Endothelial cell of umbilical vein (primary cell): ENCODE measurements around the gene TACR1.
"Not testable (repeated sequence)": the region's sequence is repeated elsewhere in the genome, so short reads cannot be mapped to it uniquely, and the experiment has no call there.

Experiments
- JUN ChIP-seq: IDR thresholded peaks from 2 replicates; pipeline ENCODE4 v1.6.1; 2011; ENCODE audit warnings: borderline replicate concordance, low read depth; ENCODE audit not compliant: insufficient read length, insufficient read depth
- POLR2AphosphoS5 ChIP-seq: IDR thresholded peaks from 2 replicates; pipeline ENCODE4 v1.6.1; 2012; ENCODE audit warnings: low read depth, mild to moderate bottlenecking, control low read depth, low read length, moderate library complexity; ENCODE audit not compliant: insufficient read depth
- TF ChIP-seq, protein P1 (sequence below), 2 donors: IDR thresholded peaks; 1 replicate in 1 of 2; 2 replicates in 1 of 2; pipeline ENCODE4 v1.5.1; 2011; ENCODE audit warnings: low read length in 2 of 2, mild to moderate bottlenecking in 2 of 2, moderate library complexity in 2 of 2, control low read depth in 1 of 2, inconsistent platforms in 1 of 2, low read depth in 1 of 2; ENCODE audit not compliant: insufficient read depth in 1 of 2; ENCODE audit errors: extremely low read depth in 1 of 2

DNA sequence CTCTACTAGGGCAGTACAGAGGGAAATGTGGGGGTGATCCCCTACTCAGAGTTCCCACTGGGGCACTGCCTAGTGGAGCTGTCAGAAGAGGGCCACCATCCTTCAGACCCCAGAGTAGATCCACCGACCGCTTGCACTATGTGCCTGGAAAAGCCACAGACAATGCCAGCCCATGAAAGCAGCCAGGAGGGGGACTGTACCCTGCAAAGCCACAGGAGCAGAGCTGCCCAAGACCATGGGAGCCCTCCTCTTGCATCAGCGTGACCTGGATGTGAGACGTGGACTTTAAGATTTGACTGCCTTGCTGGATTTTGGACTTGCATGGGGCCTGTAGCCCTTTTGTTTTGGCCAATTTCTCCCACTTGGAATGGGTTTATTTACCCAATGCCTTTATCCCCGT, 27.9 kb downstream of the TACR1 start:
- TF ChIP-seq, protein P1, sequence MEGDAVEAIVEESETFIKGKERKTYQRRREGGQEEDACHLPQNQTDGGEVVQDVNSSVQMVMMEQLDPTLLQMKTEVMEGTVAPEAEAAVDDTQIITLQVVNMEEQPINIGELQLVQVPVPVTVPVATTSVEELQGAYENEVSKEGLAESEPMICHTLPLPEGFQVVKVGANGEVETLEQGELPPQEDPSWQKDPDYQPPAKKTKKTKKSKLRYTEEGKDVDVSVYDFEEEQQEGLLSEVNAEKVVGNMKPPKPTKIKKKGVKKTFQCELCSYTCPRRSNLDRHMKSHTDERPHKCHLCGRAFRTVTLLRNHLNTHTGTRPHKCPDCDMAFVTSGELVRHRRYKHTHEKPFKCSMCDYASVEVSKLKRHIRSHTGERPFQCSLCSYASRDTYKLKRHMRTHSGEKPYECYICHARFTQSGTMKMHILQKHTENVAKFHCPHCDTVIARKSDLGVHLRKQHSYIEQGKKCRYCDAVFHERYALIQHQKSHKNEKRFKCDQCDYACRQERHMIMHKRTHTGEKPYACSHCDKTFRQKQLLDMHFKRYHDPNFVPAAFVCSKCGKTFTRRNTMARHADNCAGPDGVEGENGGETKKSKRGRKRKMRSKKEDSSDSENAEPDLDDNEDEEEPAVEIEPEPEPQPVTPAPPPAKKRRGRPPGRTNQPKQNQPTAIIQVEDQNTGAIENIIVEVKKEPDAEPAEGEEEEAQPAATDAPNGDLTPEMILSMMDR (IDR thresholded peaks at IDR 0.05; ENCODE audit: extremely low read depth in 1 of 2, insufficient read depth in 1 of 2, low read depth in 1 of 2, low read length in 2 of 2), result not testable (repeated sequence)
- not testable (repeated sequence) for TF ChIP-seq POLR2AphosphoS5, JUN
